ENCODE results near the gene UQCC5. TPM values are rescaled to one million over a fixed set of nuclear protein-coding genes. Genes with fewer than 3 reads are reported as not detected.

The UQCC5 gene
- polyA plus RNA-seq, 1 donor (not counting 4 experiments of a cell fraction or from before 2014, with no cell fraction given) = 20.0 TPM

- H3K27me3 ChIP-seq (ENCODE audit: control insufficient read depth, extremely low read depth, insufficient read depth, low read length) = peaks cover 10% of the 10 kb centered on the region
- H3K9me3 ChIP-seq (ENCODE audit: control insufficient read depth, low read depth, low read length) = no peaks in the 10 kb centered on the region
- no peaks in the 10 kb centered on the region for H3K36me3 ChIP-seq (ENCODE audit: control insufficient read depth in 2 of 2, extremely low read depth in 1 of 2, insufficient read depth in 2 of 2, low read length in 2 of 2)
- no peak overlapping the region for H3K4me2 ChIP-seq (ENCODE audit: control insufficient read depth, extremely low read depth, insufficient read depth, low read depth, low read length)
- H3K27ac ChIP-seq (ENCODE audit: control insufficient read depth, insufficient read depth, low read length) = no peak overlapping the region
- H3K9me1 ChIP-seq (ENCODE audit: control insufficient read depth, extremely low read depth, insufficient read depth, low read length) = no peaks in the 10 kb centered on the region
- H3K9ac ChIP-seq (ENCODE audit: control insufficient read depth, extremely low read depth, insufficient read depth, low read length) = no peak overlapping the region
- no peaks in the 10 kb centered on the region for H4K20me1 ChIP-seq (ENCODE audit: control insufficient read depth, extremely low read depth, insufficient read depth, low read length)
- no peaks in the 10 kb centered on the region for H3K79me2 ChIP-seq (ENCODE audit: control insufficient read depth, insufficient read depth, low read length)
- no peak for TF ChIP-seq EZH2 (IDR thresholded peaks at IDR 0.05; ENCODE audit: low read length)
- no peak for TF ChIP-seq CTCF (optimal IDR thresholded peaks at IDR 0.05 in 1 of 3, IDR thresholded peaks at IDR 0.05 in 1 of 3, conservative IDR thresholded peaks at IDR 0.05 in 1 of 3; ENCODE audit: extremely low read depth in 1 of 3, insufficient read depth in 2 of 3, low read length in 3 of 3)
- no peak for FAIRE-seq
- no peak for DNase-seq (ENCODE audit: low read depth, low spot score)
- no peaks in the 10 kb centered on the region for H3K4me1 ChIP-seq (ENCODE audit: control insufficient read depth, extremely low read depth, insufficient read depth, low read length)
- H2AFZ ChIP-seq (ENCODE audit: control insufficient read depth, low read length) = no peak overlapping the region
- dilution Hi-C loops (cut with MboI; ENCODE audit: extremely low pct_ligation_motif_present, low sequenced_read_pairs) = no loop called here
- no peak overlapping the region for H3K4me3 ChIP-seq (ENCODE audit: control insufficient read depth in 2 of 3, extremely low read depth in 1 of 3, insufficient read depth in 2 of 3, low read depth in 1 of 3, low read length in 3 of 3)
Observed at GRCh38 chr3:52516509-52517195, 19.8 kb upstream of the UQCC5 start.

- DNase-seq (ENCODE audit: low read depth, low spot score) = no peak
- Histone ChIP-seq H3K4me1 (ENCODE audit: control insufficient read depth, extremely low read depth, insufficient read depth, low read length) (no peaks in the 10 kb centered on the region), H3K79me2 (ENCODE audit: control insufficient read depth, insufficient read depth, low read length) (no peaks in the 10 kb centered on the region), H3K27me3 (ENCODE audit: control insufficient read depth, extremely low read depth, insufficient read depth, low read length) (peaks cover 10% of the 10 kb centered on the region), H3K4me2 (ENCODE audit: control insufficient read depth, extremely low read depth, insufficient read depth, low read depth, low read length) (peak overlapping the region; percentile 32), H3K9ac (ENCODE audit: control insufficient read depth, extremely low read depth, insufficient read depth, low read length) (no peak overlapping the region), H3K27ac (ENCODE audit: control insufficient read depth, insufficient read depth, low read length) (no peak overlapping the region), H4K20me1 (ENCODE audit: control insufficient read depth, extremely low read depth, insufficient read depth, low read length) (peaks cover 1% of the 10 kb centered on the region), H3K4me3 (ENCODE audit: control insufficient read depth in 2 of 3, extremely low read depth in 1 of 3, insufficient read depth in 2 of 3, low read depth in 1 of 3, low read length in 3 of 3) (no peak overlapping the region), H3K9me3 (ENCODE audit: control insufficient read depth, low read depth, low read length) (no peaks in the 10 kb centered on the region), H2AFZ (ENCODE audit: control insufficient read depth, low read length) (peak overlapping the region; percentile 15), H3K9me1 (ENCODE audit: control insufficient read depth, extremely low read depth, insufficient read depth, low read length) (no peaks in the 10 kb centered on the region), H3K36me3 (ENCODE audit: control insufficient read depth in 2 of 2, extremely low read depth in 1 of 2, insufficient read depth in 2 of 2, low read length in 2 of 2) (no peaks in the 10 kb centered on the region)
- dilution Hi-C loops (cut with MboI; ENCODE audit: extremely low pct_ligation_motif_present, low sequenced_read_pairs) = no loop called here
- TF ChIP-seq CTCF (optimal IDR thresholded peaks at IDR 0.05 in 1 of 3, IDR thresholded peaks at IDR 0.05 in 1 of 3, conservative IDR thresholded peaks at IDR 0.05 in 1 of 3; ENCODE audit: extremely low read depth in 1 of 3, insufficient read depth in 2 of 3, low read length in 3 of 3) (no peak), EZH2 (IDR thresholded peaks at IDR 0.05; ENCODE audit: low read length) (no peak)
- no peak for FAIRE-seq
Observed at GRCh38 chr3:52517796-52518722, 18.3 kb upstream of the UQCC5 start.
